Activated T-cell treated with anti-CD3 and anti-CD28 coated beads, Interleukin-2, amount 50 U/mL, for 48 hours (primary cell): Measurements from ENCODE around the gene ARL5C.

ENCODE experiments used
- DNase-seq, 2 experiments: peaks; one replicate each; pipeline ENCODE4 v3.0.0-alpha.2; 2020

The ARL5C gene

GRCh38 chr17:39166437-39167335 lies 725 bp upstream of the ARL5C start:
- no peak for DNase-seq

DNA sequence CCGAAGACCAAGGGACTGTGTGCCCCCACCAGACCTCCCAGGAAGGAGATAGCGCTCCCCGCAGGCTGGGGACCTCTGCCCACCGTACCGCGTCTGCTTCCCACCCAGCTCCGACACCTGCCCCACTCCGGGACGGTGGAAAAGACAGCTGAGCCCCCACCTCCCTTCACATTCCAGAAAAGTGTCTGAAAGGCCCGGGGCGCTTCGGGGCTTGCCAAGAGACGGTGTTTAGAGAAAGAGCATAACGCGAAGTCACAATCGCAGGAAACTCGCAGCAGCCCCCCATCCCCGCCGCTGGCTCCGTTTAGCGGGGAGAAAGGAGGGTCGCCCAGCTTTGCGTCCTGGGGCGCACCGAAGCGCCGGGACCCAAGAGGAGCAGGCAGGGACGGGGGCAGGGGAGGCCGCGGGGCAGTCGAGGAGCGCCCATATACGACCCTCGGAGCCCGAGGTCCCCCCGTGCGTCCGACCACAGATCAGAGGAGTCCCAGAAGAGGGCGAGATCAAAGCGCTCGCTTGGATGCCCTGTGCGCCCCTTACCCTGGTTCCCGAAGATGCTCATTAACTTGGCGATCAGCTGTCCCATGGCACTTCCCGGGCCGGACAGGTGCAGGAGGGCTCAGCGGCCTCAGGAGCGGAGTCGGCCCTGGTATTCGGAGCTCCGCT lies 652 bp downstream of the ARL5C start:
- DNase-seq = peak in 1 of 2 experiments; percentile 39

- peak; percentile 85 to 87 for DNase-seq
Measured at GRCh38 chr17:39164675-39165143, 1.3 kb downstream of the ARL5C start.

GRCh38 chr17:39161962-39162361 lies 4.0 kb downstream of the ARL5C start:
- no peak for DNase-seq

DNA sequence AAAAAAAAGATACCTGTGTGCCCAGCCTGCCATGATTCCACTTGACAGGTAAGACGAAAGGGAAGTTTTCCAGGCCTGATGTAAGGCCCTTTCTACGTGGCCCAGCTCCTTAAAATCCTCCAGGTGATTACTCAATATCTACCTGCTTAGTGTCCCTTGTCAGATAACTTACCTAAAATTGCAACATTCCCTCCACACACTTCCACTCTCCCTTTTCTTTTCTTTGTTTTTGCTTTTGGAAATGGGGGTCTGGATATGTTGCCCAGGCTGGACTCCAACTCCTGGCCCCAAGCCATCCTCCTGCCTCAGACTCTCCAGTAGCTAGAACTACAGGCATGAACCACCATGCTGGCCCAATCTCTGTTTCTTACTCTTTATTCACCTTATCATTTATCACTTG lies 7.3 kb downstream of the ARL5C start:
- DNase-seq = no peak

GRCh38 chr17:39156491-39156890 lies 9.5 kb downstream of the ARL5C start:
- no peak for DNase-seq

- DNase-seq = no peak
Measured at GRCh38 chr17:39155654-39156053, 10.3 kb downstream of the ARL5C start.

GRCh38 chr17:39153599-39154051 lies 12.3 kb downstream of the ARL5C start:
- peak; percentile 96 to 98 for DNase-seq

DNA sequence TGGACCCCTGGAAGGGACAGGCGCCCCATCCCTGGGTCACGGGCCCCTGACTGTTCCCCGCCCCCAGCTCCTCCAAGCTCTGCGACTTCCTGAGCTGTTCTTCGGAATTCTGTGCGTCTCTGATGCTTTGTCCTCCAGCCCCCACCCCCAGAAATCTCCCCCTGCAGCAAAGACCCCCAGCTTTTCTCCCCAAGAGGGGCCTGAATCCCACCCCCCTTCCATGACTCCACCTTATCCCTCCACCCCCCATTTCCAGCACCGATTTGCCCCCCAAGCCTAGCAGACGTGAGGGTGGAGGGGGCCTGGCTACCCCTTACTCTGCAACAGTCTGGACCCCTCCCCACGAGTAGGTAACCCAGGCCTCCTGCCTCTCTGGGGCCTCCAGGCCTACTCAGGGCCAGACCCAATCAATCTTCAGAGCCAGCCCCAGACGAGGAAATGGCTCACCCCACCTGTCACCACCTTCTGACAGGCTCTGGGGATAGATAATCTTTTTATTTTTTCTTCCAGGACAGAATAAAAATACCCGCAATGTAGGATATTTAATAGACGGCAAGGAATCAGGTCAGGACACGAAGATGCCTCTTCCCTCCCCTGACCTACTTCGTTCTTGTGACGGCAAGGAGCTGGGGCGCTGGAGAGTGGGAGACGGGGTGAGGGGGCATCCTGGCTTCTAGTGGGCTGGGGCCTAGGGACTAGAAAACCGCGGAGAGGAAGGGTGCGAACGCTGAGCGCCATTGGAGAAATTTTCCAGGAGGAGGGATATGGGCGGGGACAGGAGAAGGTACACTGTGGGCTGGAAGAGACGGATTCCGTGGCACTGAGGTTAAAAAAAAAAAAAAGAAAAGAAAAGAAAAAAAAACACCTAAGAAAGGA lies 13.8 kb downstream of the ARL5C start:
- peak; percentile 43 to 51 for DNase-seq

DNA sequence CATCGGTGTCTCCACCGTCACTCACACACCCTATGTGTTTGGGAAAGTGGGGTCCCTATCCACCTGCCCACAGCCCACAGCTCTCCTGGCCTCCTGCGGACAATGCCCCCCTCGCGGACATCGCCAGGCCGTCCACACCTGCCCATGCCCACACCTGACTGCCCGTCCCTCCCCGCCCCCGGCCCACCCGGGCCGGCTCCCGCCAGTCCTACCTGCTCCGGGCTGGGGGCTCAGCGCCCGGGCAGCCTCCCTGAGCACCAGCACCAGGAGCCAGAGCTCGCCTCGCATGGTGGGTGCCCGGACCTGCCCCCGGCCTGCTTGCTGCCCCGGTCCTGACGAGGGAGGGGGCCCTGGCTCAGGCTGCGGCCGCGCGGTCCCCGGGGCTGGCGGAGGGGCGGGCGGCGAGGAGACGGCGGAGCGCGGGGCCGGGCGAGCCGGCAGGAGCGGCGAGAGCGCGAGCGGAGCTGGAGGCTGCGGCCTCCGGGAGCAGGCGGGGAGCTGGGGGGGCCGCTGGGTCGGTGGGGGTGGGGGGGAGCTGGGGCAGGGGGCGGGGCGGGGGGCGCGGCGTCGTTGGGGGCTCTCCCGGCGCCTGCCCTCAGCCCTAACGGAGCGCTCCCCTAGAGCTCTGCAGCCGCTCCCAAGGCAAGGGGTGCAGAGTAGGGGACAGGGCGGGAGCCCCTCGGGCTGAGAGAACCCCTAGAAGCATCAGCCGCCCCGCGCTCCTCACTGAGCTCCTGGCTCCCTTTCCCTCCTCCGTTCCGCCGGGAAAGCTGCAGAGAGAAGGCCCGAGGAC lies 14.6 kb downstream of the ARL5C start, which contains the start of gene PLXDC1:
Gene PLXDC1 (minus strand): TSS at position 488 of the 793 bp plus-strand sequence. CDS start 200 bp downstream, at position 288.
- peak; percentile 40 to 50 for DNase-seq

DNA sequence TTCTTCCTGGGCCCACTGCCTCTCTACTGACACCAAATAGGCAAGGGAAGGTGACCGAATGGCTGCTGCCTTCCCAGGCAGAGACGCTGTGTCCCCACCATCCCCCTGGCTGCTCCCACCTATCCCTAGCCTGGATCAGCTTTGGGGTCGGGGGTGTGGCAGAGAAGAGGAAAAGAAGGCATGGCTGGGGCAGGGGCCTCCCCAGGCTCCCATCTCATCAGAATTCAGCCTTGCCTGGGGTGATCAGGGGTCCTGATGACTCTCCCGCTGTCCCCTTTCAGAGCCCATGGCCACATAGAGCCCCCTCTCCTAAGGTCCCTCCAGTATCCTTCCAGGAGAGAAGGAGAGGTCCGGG lies 15.2 kb downstream of the ARL5C start:
- no peak for DNase-seq

DNA sequence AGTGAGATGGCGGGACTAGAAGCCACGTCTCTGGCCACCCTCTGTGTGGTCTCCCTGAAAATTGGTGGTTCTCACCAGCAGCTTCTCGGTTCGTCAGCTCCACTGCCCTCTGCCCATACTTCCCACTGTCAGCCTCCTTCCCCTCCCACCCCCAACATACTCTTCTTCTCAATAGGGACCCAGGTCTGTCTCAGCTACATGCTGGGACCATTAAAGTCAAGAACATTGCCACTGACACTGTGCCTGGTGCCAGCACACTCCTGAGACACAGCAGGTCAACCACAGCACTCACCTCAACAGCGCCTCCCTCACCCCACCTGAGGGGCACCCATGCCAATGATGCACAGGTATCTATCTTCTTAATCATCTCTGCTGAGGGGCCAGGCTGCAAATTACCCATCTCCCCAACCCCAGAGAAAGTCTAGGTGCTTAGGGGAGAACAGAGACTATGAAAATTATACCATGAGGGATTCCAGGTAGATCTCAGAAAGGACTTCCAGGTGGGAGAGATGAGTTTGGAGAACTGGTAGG lies 15.8 kb downstream of the ARL5C start:
- no peak for DNase-seq

DNA sequence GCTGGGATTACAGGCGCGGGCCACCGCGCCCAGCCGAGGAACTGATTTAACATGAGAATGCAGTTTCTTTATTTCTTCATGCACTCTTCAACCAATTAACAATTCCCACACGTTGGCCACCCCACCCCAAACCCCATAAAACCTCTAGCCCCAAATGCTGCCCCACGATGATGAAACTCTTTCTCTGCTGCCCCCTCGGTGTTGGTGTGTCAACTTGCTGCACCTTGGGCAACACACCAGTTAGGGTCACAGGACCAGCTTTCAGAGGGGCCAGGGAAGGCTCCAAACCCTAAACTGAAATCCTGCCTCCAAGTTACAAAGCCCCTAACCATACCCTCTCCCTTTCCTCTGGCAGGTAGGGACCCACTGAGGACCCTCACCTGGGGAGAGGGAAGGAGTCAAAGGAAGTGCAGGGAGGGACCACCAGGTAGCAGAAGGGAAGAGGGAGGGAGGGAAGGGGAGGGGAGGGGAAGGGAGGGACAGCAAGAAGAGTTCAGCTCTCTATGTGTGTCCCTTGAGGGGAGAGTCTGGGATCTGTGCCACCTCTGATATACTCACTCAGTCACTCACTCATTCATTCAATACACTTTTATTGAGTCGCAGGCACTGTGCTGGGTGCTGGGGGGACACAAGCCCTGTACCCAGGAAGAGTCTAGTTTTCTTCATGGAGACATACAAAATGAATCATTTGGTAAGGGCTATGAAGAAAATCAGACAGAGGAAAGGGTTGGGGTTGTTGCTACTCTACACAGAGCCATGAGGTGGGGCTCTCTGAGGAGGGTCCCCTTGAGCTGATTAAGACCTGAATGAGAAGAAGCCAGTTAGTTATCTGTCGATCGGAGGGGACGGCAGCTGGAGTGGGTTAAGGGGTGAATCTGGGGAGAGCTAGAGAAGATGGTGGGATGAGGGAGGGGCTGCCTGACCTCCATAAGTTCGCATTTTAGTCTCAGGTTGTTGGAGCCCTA lies 18.5 kb downstream of the ARL5C start:
- no peak for DNase-seq

GRCh38 chr17:39146273-39146672 lies 19.7 kb downstream of the ARL5C start:
- DNase-seq = no peak

DNA sequence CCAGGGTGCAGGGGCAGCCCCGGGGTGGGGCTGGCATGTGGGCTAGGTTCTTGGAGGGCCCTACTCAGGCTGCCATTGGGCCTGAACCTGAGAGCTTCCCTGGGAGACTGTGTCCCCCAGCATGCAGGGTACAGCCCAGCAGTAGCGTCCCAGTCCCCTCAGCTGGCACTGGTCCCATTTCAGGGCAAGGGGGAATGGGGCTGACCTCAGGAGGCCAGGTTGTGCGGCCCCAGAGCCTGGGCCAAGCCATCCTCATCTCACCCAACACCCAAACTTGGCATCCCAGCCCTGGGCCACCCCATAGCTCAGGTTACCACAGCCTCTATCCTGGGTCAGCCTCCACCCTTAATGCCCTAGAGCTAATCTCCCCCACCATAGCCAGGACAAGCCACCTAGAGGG lies 20.8 kb downstream of the ARL5C start:
- no peak for DNase-seq

- no peak for DNase-seq
Measured at GRCh38 chr17:39144416-39144840, 21.5 kb downstream of the ARL5C start.

DNA sequence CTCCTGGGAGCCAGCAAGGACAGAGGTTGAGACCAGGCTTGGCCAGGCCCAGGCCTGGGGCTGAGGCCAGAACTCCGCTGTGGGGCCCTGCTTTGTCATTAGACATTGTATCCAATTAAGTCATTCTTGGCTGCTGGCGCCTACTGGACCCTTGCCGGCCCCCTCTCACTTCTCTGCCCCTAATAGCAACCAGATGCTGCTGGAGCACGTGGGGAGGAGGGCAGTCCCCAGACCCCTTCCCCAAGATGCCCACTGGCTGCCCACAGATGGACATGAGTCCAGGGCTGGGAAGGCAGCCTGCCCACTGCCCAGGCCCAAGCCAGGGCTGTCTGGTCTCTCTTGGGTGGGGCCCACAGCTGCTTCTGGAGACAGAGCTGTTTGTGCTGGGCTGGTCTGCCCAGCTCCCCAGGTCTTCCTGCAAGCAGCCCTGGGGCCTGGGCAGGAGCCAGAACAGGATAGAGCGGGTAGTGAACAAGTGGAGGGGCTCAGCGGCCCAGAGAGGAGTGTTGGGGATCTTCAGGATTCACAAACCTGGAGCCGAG lies 22.3 kb downstream of the ARL5C start:
- DNase-seq = no peak

GRCh38 chr17:39141915-39142664 lies 23.9 kb downstream of the ARL5C start:
- no peak for DNase-seq

DNA sequence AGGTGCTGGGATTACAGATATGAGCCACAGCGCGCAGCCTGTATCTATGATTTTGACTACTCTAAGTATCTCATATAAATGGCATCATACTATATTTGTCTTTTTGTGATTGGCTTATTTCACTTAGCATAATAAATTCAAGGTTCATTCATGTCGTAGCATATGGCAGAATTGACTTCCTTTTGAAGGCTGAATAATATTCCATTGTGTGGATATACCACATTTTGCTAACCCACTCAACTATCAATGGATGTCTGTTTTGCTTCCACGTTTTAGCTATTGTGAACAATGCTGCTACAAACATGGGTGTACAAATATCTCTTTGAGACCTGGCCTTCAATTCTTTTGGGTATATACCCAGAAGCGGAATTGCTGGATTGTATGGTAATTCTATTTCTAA lies 24.7 kb downstream of the ARL5C start:
- no peak for DNase-seq
